ENCODE measurements around the gene GARS1. TPM values are rescaled to one million over a fixed set of nuclear protein-coding genes. Genes with fewer than 3 reads are reported as not detected.

Gene GARS1
- total RNA-seq, 2 donors from 2014 or later, result 35.5 to 72.6 TPM

DNA sequence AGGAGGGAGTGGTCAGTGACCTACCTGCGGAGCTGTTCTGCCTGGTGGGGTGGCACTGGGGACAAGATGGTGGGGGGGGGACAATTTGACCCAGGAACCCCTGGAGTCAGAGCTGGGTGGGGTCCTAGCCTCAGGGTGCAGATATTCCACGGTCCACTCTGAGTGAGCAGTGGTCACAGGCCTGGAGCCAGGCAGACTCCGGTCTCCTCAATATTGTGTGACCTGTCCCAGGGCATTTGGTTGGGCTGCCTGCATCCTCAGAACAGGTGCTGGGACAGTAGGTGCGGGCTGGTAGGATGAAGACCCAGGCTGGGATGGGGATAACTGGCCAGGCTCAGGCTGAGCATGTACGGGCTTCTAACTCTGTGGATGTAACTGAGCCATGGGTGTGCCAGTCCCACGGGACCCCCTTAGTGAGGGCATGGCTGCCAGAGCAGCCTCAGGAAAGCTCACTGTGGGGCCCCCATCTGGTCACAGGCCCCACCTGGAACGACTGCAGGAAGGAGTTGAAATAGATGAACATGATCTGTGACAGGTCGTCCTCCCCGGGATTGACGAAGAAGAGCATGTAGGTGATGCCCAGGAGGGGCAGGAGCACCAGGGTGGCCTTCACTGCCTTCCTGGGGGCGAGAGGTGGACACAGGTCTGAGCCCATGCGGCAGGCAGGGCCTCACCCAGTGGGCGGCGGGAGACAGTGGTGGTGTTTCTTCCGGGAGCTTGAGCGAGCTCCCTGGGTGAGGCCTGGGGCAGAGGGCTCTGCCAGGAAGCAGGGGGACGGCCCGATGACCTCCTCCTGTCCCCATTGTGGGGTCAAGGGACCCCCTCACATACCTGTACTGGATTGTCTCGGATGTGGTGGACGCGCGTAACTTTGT lies 60.7 kb downstream of the GARS1 start:
- H3K27ac ChIP-seq, result no peak overlapping the region
- no peaks in the 10 kb centered on the region for H3K27me3 ChIP-seq
- H3K36me3 ChIP-seq, result no peaks in the 10 kb centered on the region
- H3K4me3 ChIP-seq, result no peak overlapping the region
- DNase-seq (ENCODE audit: low spot score), result no peak
- TF ChIP-seq, protein P1, sequence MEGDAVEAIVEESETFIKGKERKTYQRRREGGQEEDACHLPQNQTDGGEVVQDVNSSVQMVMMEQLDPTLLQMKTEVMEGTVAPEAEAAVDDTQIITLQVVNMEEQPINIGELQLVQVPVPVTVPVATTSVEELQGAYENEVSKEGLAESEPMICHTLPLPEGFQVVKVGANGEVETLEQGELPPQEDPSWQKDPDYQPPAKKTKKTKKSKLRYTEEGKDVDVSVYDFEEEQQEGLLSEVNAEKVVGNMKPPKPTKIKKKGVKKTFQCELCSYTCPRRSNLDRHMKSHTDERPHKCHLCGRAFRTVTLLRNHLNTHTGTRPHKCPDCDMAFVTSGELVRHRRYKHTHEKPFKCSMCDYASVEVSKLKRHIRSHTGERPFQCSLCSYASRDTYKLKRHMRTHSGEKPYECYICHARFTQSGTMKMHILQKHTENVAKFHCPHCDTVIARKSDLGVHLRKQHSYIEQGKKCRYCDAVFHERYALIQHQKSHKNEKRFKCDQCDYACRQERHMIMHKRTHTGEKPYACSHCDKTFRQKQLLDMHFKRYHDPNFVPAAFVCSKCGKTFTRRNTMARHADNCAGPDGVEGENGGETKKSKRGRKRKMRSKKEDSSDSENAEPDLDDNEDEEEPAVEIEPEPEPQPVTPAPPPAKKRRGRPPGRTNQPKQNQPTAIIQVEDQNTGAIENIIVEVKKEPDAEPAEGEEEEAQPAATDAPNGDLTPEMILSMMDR (IDR thresholded peaks at IDR 0.05), result no peak
- no peaks in the 10 kb centered on the region for H3K4me1 ChIP-seq
- no peaks in the 10 kb centered on the region for H3K9me3 ChIP-seq

DNA sequence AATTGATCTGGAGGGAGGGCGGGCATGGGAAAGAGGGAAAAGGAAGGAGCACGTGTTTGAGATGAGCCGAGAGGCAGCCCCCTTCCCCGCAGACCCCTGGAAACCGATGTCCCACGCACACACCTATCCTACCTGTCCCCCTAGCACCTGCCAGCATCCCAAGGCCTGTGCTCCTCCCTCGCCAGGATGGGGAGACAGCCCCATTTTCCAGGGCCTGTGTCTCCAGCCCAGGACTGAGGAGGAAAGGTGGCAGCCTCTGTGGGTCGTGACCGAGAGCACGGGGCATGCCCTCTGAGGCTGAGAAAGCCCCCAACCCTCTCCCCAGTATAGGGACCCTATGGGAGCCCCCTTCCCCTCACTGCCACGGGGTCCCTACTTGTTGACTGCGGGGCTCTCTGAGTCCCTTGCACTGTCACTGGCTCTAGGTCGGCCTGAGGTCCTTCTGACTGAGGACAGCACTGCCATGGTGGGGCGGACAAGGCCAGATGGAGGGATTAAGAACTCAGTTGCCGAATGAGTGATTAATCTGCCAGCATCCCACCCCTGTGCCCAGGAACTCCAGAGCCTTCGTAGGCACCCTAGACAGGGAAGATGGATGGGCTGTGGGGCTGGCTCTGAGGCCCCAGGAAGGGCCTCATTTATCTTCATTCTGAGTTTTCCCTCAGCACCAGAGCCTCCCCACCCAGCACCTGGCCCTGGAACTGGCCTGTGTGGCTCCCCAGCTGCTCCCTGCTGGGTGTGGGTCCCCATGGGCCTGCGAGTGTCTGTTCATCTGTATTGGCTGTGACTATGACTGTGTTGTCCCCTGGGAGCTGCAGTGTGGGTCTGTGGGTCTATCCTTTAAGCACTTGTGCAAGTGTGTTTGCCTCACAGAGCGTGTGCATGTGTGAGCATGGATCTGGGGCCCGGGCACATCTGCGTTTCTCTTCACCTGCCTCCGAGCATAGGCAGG lies 61.6 kb downstream of the GARS1 start:
- H3K4me1 ChIP-seq, result no peaks in the 10 kb centered on the region
- H3K27me3 ChIP-seq, result no peaks in the 10 kb centered on the region

DNA sequence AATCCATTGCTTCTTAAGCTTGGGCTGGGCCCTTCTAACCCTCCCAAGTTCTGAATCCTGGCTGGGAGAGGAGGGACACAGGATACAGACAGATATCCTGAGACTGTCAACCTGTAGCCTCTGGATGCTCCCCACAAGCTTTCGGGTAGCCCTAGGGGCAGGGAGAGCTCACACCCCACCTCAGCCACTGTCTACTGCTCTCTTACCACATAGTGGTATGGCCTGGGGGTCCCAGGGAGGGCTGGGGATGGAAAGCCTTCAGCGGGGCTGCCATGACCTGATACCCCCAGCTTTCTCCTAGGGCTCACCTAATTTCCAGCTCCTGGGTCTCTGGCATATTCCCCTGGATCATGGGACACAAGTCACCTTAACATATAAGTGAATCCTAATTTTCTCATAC lies 62.5 kb downstream of the GARS1 start:
- Histone ChIP-seq H3K27me3 (no peaks in the 10 kb centered on the region), H3K27ac (no peak overlapping the region), H3K4me3 (no peak overlapping the region), H3K9me3 (no peaks in the 10 kb centered on the region), H3K4me1 (no peaks in the 10 kb centered on the region), H3K36me3 (no peaks in the 10 kb centered on the region)
- DNase-seq (ENCODE audit: low spot score), result no peak
- TF ChIP-seq, protein P1 (IDR thresholded peaks at IDR 0.05), result no peak

More for the DNA sequence above, 61.6 kb downstream of the GARS1 start:
- Histone ChIP-seq H3K36me3 (no peaks in the 10 kb centered on the region), H3K4me3 (no peak overlapping the region), H3K9me3 (no peaks in the 10 kb centered on the region), H3K27ac (no peak overlapping the region)
- DNase-seq (ENCODE audit: low spot score), result no peak
- TF ChIP-seq, protein P1 (IDR thresholded peaks at IDR 0.05), result no peak

DNA sequence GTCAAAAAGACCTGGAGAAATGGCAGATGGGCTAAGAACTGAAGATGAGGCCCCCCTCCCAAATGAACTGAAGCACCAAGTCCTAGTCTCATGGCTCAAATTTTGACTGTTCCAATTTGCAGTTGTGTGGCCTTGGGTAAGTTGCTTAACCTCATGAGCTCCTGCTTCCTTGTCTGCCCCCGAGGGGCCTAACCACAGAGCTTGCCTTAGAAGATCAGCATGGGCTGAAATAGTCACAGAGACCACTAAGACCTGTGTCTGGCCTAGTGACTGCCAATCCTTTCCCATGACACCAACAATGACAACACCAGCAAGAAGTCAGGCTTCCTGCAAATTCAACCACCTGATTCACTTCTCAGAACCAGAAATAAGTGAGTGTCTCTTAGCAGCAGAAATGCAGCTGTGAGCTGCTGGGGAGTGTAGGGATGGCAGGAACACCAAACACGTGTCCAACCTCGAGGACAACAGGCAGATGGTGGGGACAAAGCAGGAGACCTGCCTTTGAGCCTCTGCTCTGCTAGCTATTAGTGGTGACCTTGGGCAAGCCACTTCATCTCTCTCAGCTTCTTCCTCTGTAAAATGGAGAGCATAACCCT lies 63.9 kb downstream of the GARS1 start:
- DNase-seq (ENCODE audit: low spot score), result no peak
- Histone ChIP-seq H3K27me3 (no peaks in the 10 kb centered on the region), H3K9me3 (no peaks in the 10 kb centered on the region), H3K4me1 (no peaks in the 10 kb centered on the region), H3K36me3 (no peaks in the 10 kb centered on the region), H3K4me3 (no peak overlapping the region), H3K27ac (no peak overlapping the region)
- TF ChIP-seq, protein P1 (IDR thresholded peaks at IDR 0.05), result no peak

DNA sequence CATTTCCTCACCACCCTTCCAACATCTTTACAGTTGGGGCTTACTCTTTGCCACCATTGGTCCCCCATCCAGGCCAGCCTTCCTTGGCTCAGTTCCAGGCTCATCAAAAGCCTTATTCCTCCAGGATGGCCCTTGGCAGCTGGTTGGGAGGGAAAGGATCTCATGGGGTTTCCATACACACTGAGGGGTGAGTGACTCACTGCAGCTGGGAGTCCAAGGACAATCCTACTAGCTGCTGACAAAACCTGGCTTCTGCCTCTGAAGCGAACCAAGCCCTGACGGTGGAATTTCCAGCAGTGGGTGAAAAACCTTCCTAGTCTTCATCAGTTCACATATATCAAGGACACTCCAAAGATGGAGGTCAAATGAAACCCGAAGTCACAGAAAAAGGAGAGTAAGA lies 64.6 kb downstream of the GARS1 start:
- DNase-seq (ENCODE audit: low spot score), result no peak
- no peaks in the 10 kb centered on the region for H3K9me3 ChIP-seq
- no peaks in the 10 kb centered on the region for H3K27me3 ChIP-seq
- H3K4me3 ChIP-seq, result no peak overlapping the region
- no peak overlapping the region for H3K27ac ChIP-seq
- TF ChIP-seq, protein P1 (IDR thresholded peaks at IDR 0.05), result no peak
- no peaks in the 10 kb centered on the region for H3K36me3 ChIP-seq
- H3K4me1 ChIP-seq, result no peaks in the 10 kb centered on the region

Measured in right atrium auricular region (tissue), 2 donors.